Natural killer cell (primary cell): ENCODE measurements around the gene CTPS2. TPM values are rescaled to one million over a fixed set of nuclear protein-coding genes. Genes with fewer than 3 reads are reported as not detected.
"Not testable (repeated sequence)": the region's sequence is repeated elsewhere in the genome, so short reads cannot be mapped to it uniquely, and the experiment has no call there.

Source experiments
- ATAC-seq, 3 donors: fragments of 150-1000 bp in 2 of 3; fragments of 200-7000 bp in 1 of 3; cut with Tn5 transposase; 1 replicate in 1 of 3; 2 replicates in 2 of 3; pipeline ENCODE4 v1.10.0; 2021; ENCODE audit warnings: mild to moderate bottlenecking in 2 of 3, moderate library complexity in 2 of 3
- DNase-seq, 2 donors: peaks; one replicate each; pipeline versions ENCODE4 v3.0.0 to v3.0.0-alpha.2; 2013 to 2021; ENCODE audit warnings: mixed read lengths in 1 of 2
- H3K27ac ChIP-seq: one replicate; pipeline ENCODE4 v1.5.1; 2013; ENCODE audit warnings: mild to moderate bottlenecking, low read length
- H3K27me3 ChIP-seq: one replicate; pipeline ENCODE4 v1.6.1; 2013; ENCODE audit warnings: low read length; ENCODE audit not compliant: control insufficient read depth, insufficient read depth
- H3K36me3 ChIP-seq: one replicate; pipeline ENCODE4 v1.6.1; 2013; ENCODE audit warnings: low read length; ENCODE audit not compliant: control insufficient read depth, insufficient read depth
- H3K4me1 ChIP-seq: one replicate; pipeline ENCODE4 v1.6.1; 2013; ENCODE audit warnings: low read length; ENCODE audit not compliant: control insufficient read depth, insufficient read depth
- H3K4me3 ChIP-seq: one replicate; pipeline ENCODE4 v1.5.1; 2013; ENCODE audit warnings: low read length
- H3K9me3 ChIP-seq: one replicate; pipeline ENCODE4 v1.6.1; 2013; ENCODE audit warnings: low read length; ENCODE audit not compliant: control insufficient read depth, insufficient read depth
- H3K27ac Mint-ChIP-seq, 2 donors: one replicate each; pipeline ENCODE4 v1.8.0; 2022; ENCODE audit warnings: mild to moderate bottlenecking in 2 of 2, mixed read lengths in 2 of 2, moderate library complexity in 1 of 2
- H3K27me3 Mint-ChIP-seq, 2 donors: one replicate each; pipeline ENCODE4 v1.8.0; 2022; ENCODE audit warnings: low read depth in 2 of 2, mixed read lengths in 2 of 2
- H3K36me3 Mint-ChIP-seq: one replicate; pipeline ENCODE4 v1.8.0; 2022; ENCODE audit warnings: mixed read lengths
- H3K4me1 Mint-ChIP-seq, 2 donors: one replicate each; pipeline ENCODE4 v1.8.0; 2022; ENCODE audit warnings: mixed read lengths in 2 of 2
- H3K4me3 Mint-ChIP-seq: one replicate; pipeline ENCODE4 v1.8.0; 2022; ENCODE audit warnings: mild to moderate bottlenecking, moderate library complexity, mixed read lengths
- H3K9me3 Mint-ChIP-seq, 2 donors: one replicate each; pipeline ENCODE4 v1.8.0; 2022; ENCODE audit warnings: mixed read lengths in 2 of 2
- CTCF ChIP-seq: fragments of 200-600 bp; IDR thresholded peaks from one replicate; pipeline ENCODE4 v1.8.0; 2022; ENCODE audit warnings: antibody characterized with exemption
- WGBS: methylation state at CpG from one replicate; pipeline ENCODE4 v1.1.7; 2013; ENCODE audit warnings: missing lambda C conversion rate; ENCODE audit not compliant: insufficient coverage; 5-methylcytosine and 5-hydroxymethylcytosine counted together
- intact Hi-C: fragments of 100-400 bp; cut with micrococcal nuclease; formaldehyde crosslinking; loops from one replicate; pipeline ENCODE4 v1.14.2; 2022
- total RNA-seq, 4 donors: library from RNA; stranded (reverse); fragments of 120-200 nt in 1 of 4; gene quantifications; one replicate each; pipeline versions ENCODE4 v1.2.3 to v1.2.4, GENCODE V29; 2013 to 2022

The CTPS2 gene
- total RNA-seq, 3 donors from 2014 or later (not counting 1 experiment from before 2014, with no cell fraction given): 3.6 to 6.0 (median 5.2) TPM

- no peaks in the 10 kb centered on the region for H3K4me1 Mint-ChIP-seq
- no peak overlapping the region for H3K4me3 ChIP-seq
- H3K4me3 Mint-ChIP-seq: no peak overlapping the region
- H3K27me3 ChIP-seq: no peaks in the 10 kb centered on the region
- no peaks in the 10 kb centered on the region for H3K36me3 ChIP-seq
- H3K4me1 ChIP-seq: no peaks in the 10 kb centered on the region
- ATAC-seq: no peak
- H3K9me3 ChIP-seq: no peaks in the 10 kb centered on the region
- no peaks in the 10 kb centered on the region for H3K27me3 Mint-ChIP-seq
- intact Hi-C loops: no loop called here
- H3K27ac Mint-ChIP-seq: no peak overlapping the region
- 92% methylated on average over 2 of the region's 2 CpGs for WGBS
- H3K27ac ChIP-seq: no peak overlapping the region
- H3K36me3 Mint-ChIP-seq: no peaks in the 10 kb centered on the region
- DNase-seq: no peak
- peaks cover 0 to 2% of the 10 kb centered on the region in 2 donors for H3K9me3 Mint-ChIP-seq
- no peak for TF ChIP-seq CTCF
Measured at GRCh38 chrX:16619024-16619423, 93.4 kb downstream of the CTPS2 start.

- Histone ChIP-seq H3K36me3 (no peaks in the 10 kb centered on the region), H3K4me1 (no peaks in the 10 kb centered on the region), H3K9me3 (no peaks in the 10 kb centered on the region), H3K27me3 (no peaks in the 10 kb centered on the region), H3K27ac (no peak overlapping the region), H3K4me3 (no peak overlapping the region)
- intact Hi-C loops: no loop called here
- Mint-ChIP-seq H3K9me3 (peaks cover 0 to 2% of the 10 kb centered on the region in 2 donors), H3K4me1 (no peaks in the 10 kb centered on the region), H3K27me3 (no peaks in the 10 kb centered on the region), H3K4me3 (no peak overlapping the region), H3K27ac (no peak overlapping the region), H3K36me3 (no peaks in the 10 kb centered on the region)
- no CpG with 5 or more reads among the region's 1 CpG for WGBS
- TF ChIP-seq CTCF: no peak
- no peak for DNase-seq
- no peak for ATAC-seq
Measured at GRCh38 chrX:16618422-16618821, 94.0 kb downstream of the CTPS2 start.

- Histone ChIP-seq H3K9me3 (no peaks in the 10 kb centered on the region), H3K4me3 (no peak overlapping the region), H3K27ac (no peak overlapping the region), H3K36me3 (no peaks in the 10 kb centered on the region), H3K27me3 (no peaks in the 10 kb centered on the region), H3K4me1 (no peaks in the 10 kb centered on the region)
- no peak for DNase-seq
- H3K27ac Mint-ChIP-seq: no peak overlapping the region
- H3K9me3 Mint-ChIP-seq: peaks cover 0 to 2% of the 10 kb centered on the region in 2 donors
- 100% methylated on average over 1 of the region's 1 CpG for WGBS
- intact Hi-C loops: no loop called here
- no peak overlapping the region for H3K4me3 Mint-ChIP-seq
- no peaks in the 10 kb centered on the region for H3K27me3 Mint-ChIP-seq
- H3K36me3 Mint-ChIP-seq: no peaks in the 10 kb centered on the region
- no peaks in the 10 kb centered on the region for H3K4me1 Mint-ChIP-seq
- TF ChIP-seq CTCF: no peak
- no peak for ATAC-seq
Measured at GRCh38 chrX:16617382-16617781, 95.1 kb downstream of the CTPS2 start.

GRCh38 chrX:16612257-16612897, 100.1 kb downstream of the CTPS2 start:
- no peaks in the 10 kb centered on the region for H3K4me1 ChIP-seq
- no peak overlapping the region for H3K27ac Mint-ChIP-seq
- no peaks in the 10 kb centered on the region for H3K36me3 Mint-ChIP-seq

GRCh38 chrX:16610654-16611053, 101.8 kb downstream of the CTPS2 start:
- H3K4me3 Mint-ChIP-seq, H3K27ac ChIP-seq, DNase-seq, H3K4me3 ChIP-seq, H3K4me1 Mint-ChIP-seq, H3K36me3 Mint-ChIP-seq, ATAC-seq, intact Hi-C loops, H3K27me3 ChIP-seq, H3K9me3 ChIP-seq, H3K9me3 Mint-ChIP-seq, H3K36me3 ChIP-seq, H3K4me1 ChIP-seq, H3K27me3 Mint-ChIP-seq, H3K27ac Mint-ChIP-seq: not testable (repeated sequence)
- 95% methylated on average over 3 of the region's 3 CpGs for WGBS

More at GRCh38 chrX:16612257-16612897, 100.1 kb downstream of the CTPS2 start:
- WGBS: 97% methylated on average over 3 of the region's 6 CpGs
- Mint-ChIP-seq H3K9me3 (no peaks in the 10 kb centered on the region), H3K27me3 (no peaks in the 10 kb centered on the region), H3K4me3 (no peak overlapping the region), H3K4me1 (no peaks in the 10 kb centered on the region)
- Histone ChIP-seq H3K4me3 (no peak overlapping the region), H3K27ac (no peak overlapping the region), H3K9me3 (no peaks in the 10 kb centered on the region), H3K27me3 (no peaks in the 10 kb centered on the region), H3K36me3 (no peaks in the 10 kb centered on the region)
- intact Hi-C loops: no loop called here
- no peak for ATAC-seq
- no peak for TF ChIP-seq CTCF
- no peak for DNase-seq
